ENCODE data around the gene PGAP1. TPM values are rescaled to one million over a fixed set of nuclear protein-coding genes. Genes with fewer than 3 reads are reported as not detected.
A peak's percentile ranks its signal among the peaks of the same experiment; 100 is the strongest.

Gene PGAP1
- polyA plus RNA-seq, 1 of the 3 experiments (the other 2 are of a cell fraction): 3.4 TPM

- no peaks in the 10 kb centered on the region for H3K9me2 ChIP-seq
- peak overlapping the region; percentile 78 to 88 for H3K4me3 ChIP-seq (ENCODE audit: low read depth in 2 of 2, low read length in 1 of 2)
- peak overlapping the region; percentile 83 for H3K4me2 ChIP-seq
- H3F3A ChIP-seq (replicated peaks; ENCODE audit: insufficient read depth): peaks cover 12% of the 10 kb centered on the region
- H3K36me3 ChIP-seq (replicated peaks in 1 of 2; ENCODE audit: control insufficient read depth in 1 of 2, insufficient read depth in 2 of 2, low read length in 1 of 2): peaks cover 28 to 29% of the 10 kb centered on the region in 2 experiments
- WGBS (ENCODE audit: low lambda C conversion rate): 4% methylated on average over 10 of the region's 10 CpGs
- H3K79me2 ChIP-seq (ENCODE audit: insufficient read depth): peaks cover 29% of the 10 kb centered on the region
- H3K9ac ChIP-seq: peak overlapping the region; percentile 83
- H3K27me3 ChIP-seq (ENCODE audit: insufficient read depth): no peaks in the 10 kb centered on the region
- ChIA-PET CTCF (interaction anchor here (0.8 to 1.3 kb wide), 5 partner anchors 9 to 579 kb away, joined by 3 to 4 read pairs (median 3); no protein-coding TSS in a partner anchor), POLR2A (interaction anchor here (0.7 to 1.7 kb wide), 7 partner anchors 8 to 194 kb away, joined by 3 to 6 read pairs (median 3); no protein-coding TSS in a partner anchor)
- TF ChIP-seq FOSL2 (IDR thresholded peaks at IDR 0.05; ENCODE audit: borderline replicate concordance, low read depth) (no peak), NFIC (IDR thresholded peaks at IDR 0.05; ENCODE audit: borderline replicate concordance) (no peak), CHD2 (IDR thresholded peaks at IDR 0.05; ENCODE audit: low read length, partially characterized antibody) (no peak), CTCF (IDR thresholded peaks at IDR 0.05) (no peak), MEF2A (IDR thresholded peaks at IDR 0.05; ENCODE audit: borderline replicate concordance, low read depth) (no peak)
- peak overlapping the region; percentile 87 for H2AFZ ChIP-seq (ENCODE audit: low read depth)
- H3K4me1 ChIP-seq (ENCODE audit: control insufficient read depth in 1 of 2, insufficient read depth in 2 of 2, low read depth in 1 of 2, low read length in 1 of 2): peaks cover 5 to 6% of the 10 kb centered on the region in 2 experiments
- peak; percentile 12 for DNase-seq
- H3K9me3 ChIP-seq: no peaks in the 10 kb centered on the region
- peak overlapping the region; percentile 64 to 70 for H3K27ac ChIP-seq (ENCODE audit: low read depth in 2 of 2, low read length in 1 of 2)
- H4K20me1 ChIP-seq (ENCODE audit: insufficient read depth): no peaks in the 10 kb centered on the region
Observed at GRCh38 chr2:196798980-196799379, 127.5 kb downstream of the PGAP1 start.

GRCh38 chr2:196792865-196793264 is 133.6 kb downstream of the PGAP1 start:
- ChIA-PET CTCF (interaction anchor here (0.7 kb wide), 1 partner anchor 12 kb away, joined by 3 read pairs; no protein-coding TSS in a partner anchor), POLR2A (no interaction called here)
- H4K20me1 ChIP-seq (ENCODE audit: insufficient read depth): no peaks in the 10 kb centered on the region
- H3K79me2 ChIP-seq (ENCODE audit: insufficient read depth): peaks cover 16% of the 10 kb centered on the region
- TF ChIP-seq GABPA (IDR thresholded peaks at IDR 0.05; ENCODE audit: low read depth): no peak
- TF ChIP-seq MEF2A (IDR thresholded peaks at IDR 0.05; ENCODE audit: borderline replicate concordance, low read depth): no peak
- TF ChIP-seq PBX3 (IDR thresholded peaks at IDR 0.05): no peak
- no peak for TF ChIP-seq TEAD4 (IDR thresholded peaks at IDR 0.05; ENCODE audit: borderline replicate concordance, insufficient read depth)
- no peak for TF ChIP-seq RCOR1 (IDR thresholded peaks at IDR 0.05; ENCODE audit: low read length)
- TF ChIP-seq CTCF (IDR thresholded peaks at IDR 0.05): no peak
- no peak for TF ChIP-seq EP300 (IDR thresholded peaks at IDR 0.05; ENCODE audit: borderline replicate concordance in 1 of 2, low read depth in 1 of 2, low read length in 1 of 2)
- no peak for TF ChIP-seq GATA2 (CRISPR knock-in tag; IDR thresholded peaks at IDR 0.05)
- TF ChIP-seq, protein P1, sequence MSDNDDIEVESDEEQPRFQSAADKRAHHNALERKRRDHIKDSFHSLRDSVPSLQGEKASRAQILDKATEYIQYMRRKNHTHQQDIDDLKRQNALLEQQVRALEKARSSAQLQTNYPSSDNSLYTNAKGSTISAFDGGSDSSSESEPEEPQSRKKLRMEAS (IDR thresholded peaks at IDR 0.05; ENCODE audit: low read depth): no peak
- TF ChIP-seq FOXJ3 (CRISPR knock-in tag; IDR thresholded peaks at IDR 0.05): no peak
- TF ChIP-seq SIN3A (IDR thresholded peaks at IDR 0.05; ENCODE audit: borderline replicate concordance, low read depth, low read length): no peak
- TF ChIP-seq RFX5 (IDR thresholded peaks at IDR 0.05; ENCODE audit: low read length): no peak
- no peak for TF ChIP-seq NFIC (IDR thresholded peaks at IDR 0.05; ENCODE audit: borderline replicate concordance)
- TF ChIP-seq MXI1 (IDR thresholded peaks at IDR 0.05; ENCODE audit: low read depth, low read length): no peak
- TF ChIP-seq JUND (IDR thresholded peaks at IDR 0.05): no peak
- TF ChIP-seq RXRA (IDR thresholded peaks at IDR 0.05; ENCODE audit: borderline replicate concordance, low read depth): no peak
- TF ChIP-seq CHD2 (IDR thresholded peaks at IDR 0.05; ENCODE audit: low read length, partially characterized antibody): no peak
- TF ChIP-seq NRF1 (IDR thresholded peaks at IDR 0.05; ENCODE audit: low read depth, low read length): no peak
- no peak for TF ChIP-seq USF2 (IDR thresholded peaks at IDR 0.05; ENCODE audit: borderline replicate concordance, low read depth, low read length)
- TF ChIP-seq FOXM1 (IDR thresholded peaks at IDR 0.05; ENCODE audit: low read depth): no peak
- H3F3A ChIP-seq (replicated peaks; ENCODE audit: insufficient read depth): no peaks in the 10 kb centered on the region
- H3K4me1 ChIP-seq (ENCODE audit: control insufficient read depth in 1 of 2, insufficient read depth in 2 of 2, low read depth in 1 of 2, low read length in 1 of 2): peaks cover 0 to 3% of the 10 kb centered on the region in 2 experiments; a peak in 3 of 4 replicates
- peaks cover 79 to 81% of the 10 kb centered on the region in 2 experiments for H3K36me3 ChIP-seq (replicated peaks in 1 of 2; ENCODE audit: control insufficient read depth in 1 of 2, insufficient read depth in 2 of 2, low read length in 1 of 2)
- H3K4me2 ChIP-seq: no peak overlapping the region
- H3K27ac ChIP-seq (ENCODE audit: low read depth in 2 of 2, low read length in 1 of 2): no peak overlapping the region
- H3K4me3 ChIP-seq (ENCODE audit: low read depth in 2 of 2, low read length in 1 of 2): no peak overlapping the region
- no peak overlapping the region for H3K9ac ChIP-seq
- no peaks in the 10 kb centered on the region for H3K9me3 ChIP-seq
- 96% methylated on average over 3 of the region's 3 CpGs for WGBS (ENCODE audit: low lambda C conversion rate)
- DNase-seq: no peak
- no peak overlapping the region for H2AFZ ChIP-seq (ENCODE audit: low read depth)
- H3K9me2 ChIP-seq: no peaks in the 10 kb centered on the region
- no peaks in the 10 kb centered on the region for H3K27me3 ChIP-seq (ENCODE audit: insufficient read depth)
